GM12875 (cell line): ENCODE results near the gene FBN1.

Experiments
- H3K4me3 ChIP-seq: one replicate; pipeline ENCODE4 v1.5.1; 2011; ENCODE audit warnings: low read depth, low read length, control low read depth
- CTCF ChIP-seq: IDR thresholded peaks from 2 replicates; pipeline ENCODE4 v1.5.1; 2011; ENCODE audit warnings: low read depth, mild to moderate bottlenecking, control low read depth, inconsistent platforms, low read length, moderate library complexity, borderline replicate concordance; ENCODE audit not compliant: insufficient read depth

The FBN1 gene

DNA sequence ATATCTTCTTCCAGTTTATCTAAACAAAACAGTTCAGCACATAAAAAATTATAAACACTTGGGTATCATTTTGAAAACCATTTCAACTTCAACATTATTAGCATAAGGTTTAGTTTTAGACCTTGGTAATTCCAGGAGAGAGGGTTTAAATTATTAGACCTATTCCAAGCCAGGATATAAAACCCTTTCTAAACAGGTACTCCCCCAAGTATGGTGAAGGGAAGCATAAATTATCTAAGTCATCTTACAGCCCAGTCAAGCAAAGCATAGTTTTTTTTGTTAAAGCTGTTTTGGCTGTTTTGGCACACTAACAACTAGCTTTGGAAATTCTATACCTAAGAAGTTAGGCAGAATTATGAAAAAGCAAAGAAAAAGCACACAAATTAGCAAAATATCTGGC lies 87.3 kb downstream of the FBN1 start:
- TF ChIP-seq CTCF: no peak

DNA sequence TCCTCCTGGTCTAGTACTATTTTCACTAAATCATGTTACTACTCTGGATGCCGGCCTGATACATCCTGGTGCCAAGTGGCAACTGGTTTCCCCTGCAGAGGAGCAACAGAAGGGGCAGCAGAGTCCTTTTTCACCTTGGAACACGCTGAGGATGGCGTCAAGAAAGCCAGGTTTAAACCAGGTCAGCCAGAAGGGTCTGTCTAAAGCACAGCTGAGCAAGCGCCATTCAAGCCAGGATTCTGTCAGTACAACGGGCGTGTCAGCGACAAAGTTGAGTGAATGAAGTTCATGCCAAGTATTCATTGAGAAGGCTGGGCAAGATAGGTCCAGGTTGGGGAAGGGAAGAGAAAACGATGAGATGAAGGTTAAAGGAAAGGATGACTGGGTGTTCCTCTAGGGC lies 88.2 kb downstream of the FBN1 start:
- no peak for TF ChIP-seq CTCF
- no peak overlapping the region for H3K4me3 ChIP-seq

More for the DNA sequence above, 87.3 kb downstream of the FBN1 start:
- no peak overlapping the region for H3K4me3 ChIP-seq

DNA sequence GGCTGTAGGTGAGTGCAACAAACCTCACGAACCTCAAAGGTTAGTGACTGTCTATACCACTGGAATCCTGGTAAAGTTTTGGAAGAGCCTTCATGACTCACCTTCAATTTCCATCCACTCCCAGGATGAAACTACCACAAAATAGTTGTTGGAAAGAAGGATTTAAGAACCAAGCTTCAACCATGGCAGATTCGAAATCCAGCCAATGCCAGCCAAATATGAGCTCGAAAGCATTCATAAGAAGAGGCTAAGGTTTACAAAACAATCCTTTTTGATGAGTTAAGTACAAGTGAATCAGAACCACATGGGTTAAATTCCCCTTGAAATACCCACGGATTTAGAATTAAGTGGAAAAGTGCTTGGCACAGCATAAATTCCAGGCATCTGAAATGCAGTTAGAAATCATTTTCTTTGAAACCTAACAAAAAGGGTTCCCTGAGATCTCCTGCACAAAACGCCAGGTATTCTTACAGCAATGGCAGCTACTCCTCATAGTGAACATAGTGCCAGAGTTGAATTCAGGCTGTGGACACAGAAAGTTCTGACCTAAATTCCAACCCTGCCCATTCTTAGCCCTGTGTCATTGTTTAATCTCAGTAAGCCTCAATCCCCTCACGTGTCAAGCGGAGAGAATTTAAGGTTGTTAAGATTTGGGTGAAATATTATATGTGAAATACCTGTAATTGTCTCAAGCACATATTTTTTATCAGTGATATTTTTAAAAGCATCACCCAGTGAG lies 89.2 kb downstream of the FBN1 start:
- no peak overlapping the region for H3K4me3 ChIP-seq
- TF ChIP-seq CTCF: no peak

DNA sequence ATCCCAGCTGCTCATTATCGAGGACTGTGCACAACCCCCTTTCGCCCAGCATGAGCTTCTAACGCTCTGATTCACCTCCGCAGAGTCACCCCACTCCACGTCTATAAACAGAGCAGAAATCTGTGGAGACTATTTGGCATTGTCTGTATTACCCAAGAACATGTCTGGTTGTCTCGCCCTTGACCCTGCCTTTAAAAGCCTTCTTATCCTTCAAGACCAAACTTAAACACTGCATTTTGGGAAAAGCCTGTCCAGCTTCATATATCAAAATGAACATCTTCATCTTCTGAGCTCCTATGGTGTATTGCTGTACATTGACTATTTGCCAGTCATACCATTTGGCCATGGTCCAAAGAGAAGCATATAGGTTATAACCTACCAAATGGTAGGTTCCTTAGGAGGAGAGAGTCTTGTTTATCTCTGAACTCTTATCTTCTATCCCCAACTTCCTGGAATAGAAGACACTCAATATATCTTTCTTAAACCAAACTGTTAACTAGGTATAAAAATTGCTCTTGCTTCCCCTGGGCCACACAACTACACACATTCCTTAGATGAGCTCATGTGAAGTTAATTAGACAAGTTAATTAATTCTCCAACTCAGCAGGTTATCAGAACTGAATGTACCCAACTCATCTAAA lies 90.1 kb downstream of the FBN1 start:
- no peak overlapping the region for H3K4me3 ChIP-seq
- TF ChIP-seq CTCF: no peak

DNA sequence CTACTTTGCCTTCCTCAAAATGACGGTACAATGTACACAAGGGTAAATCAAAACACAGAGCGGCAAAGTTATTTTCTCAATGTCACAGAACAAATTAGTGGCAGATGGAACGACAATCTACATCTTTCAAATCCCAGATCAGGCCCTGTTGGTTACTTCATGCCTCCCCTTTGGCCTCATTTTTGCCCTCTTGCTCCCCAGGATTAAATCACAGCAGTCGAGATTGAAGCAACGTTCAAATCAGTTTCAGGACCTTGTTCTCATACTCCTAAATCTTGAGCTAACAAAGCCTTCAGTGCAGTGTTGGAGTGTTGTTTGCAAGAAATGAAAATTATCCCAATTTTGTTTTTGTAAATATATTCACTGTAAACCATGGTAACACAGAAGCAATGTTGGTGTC lies 91.4 kb downstream of the FBN1 start:
- no peak overlapping the region for H3K4me3 ChIP-seq
- no peak for TF ChIP-seq CTCF

- H3K4me3 ChIP-seq: no peak overlapping the region
Observed at GRCh38 chr15:48553559-48553958, 92.0 kb downstream of the FBN1 start.

More at GRCh38 chr15:48553559-48553958, 92.0 kb downstream of the FBN1 start:
- TF ChIP-seq CTCF: no peak
